BE2C (cell line): ENCODE data around the gene TBC1D8.

Experiments
- DNase-seq: peaks from one replicate; pipeline ENCODE4 v3.0.0-alpha.2; 2020
- H3K27me3 ChIP-seq: fragments of 250-450 bp; sonication (Bioruptor Pico); 2 replicates; pipeline ENCODE4 v1.5.1; 2020; ENCODE audit warnings: mild to moderate bottlenecking
- H3K36me3 ChIP-seq: fragments of 250-450 bp; sonication (Bioruptor Pico); 2 replicates; pipeline ENCODE4 v1.5.1; 2020; ENCODE audit warnings: mild to moderate bottlenecking
- H3K4me1 ChIP-seq: fragments of 250-450 bp; sonication (Bioruptor Pico); 2 replicates; pipeline ENCODE4 v1.5.1; 2020
- H3K4me3 ChIP-seq: 2 replicates; pipeline ENCODE4 v1.5.1; 2011; ENCODE audit warnings: low read depth, low read length
- H3K9me3 ChIP-seq: fragments of 250-450 bp; sonication (Bioruptor Pico); 2 replicates; pipeline ENCODE4 v1.5.1; 2020
- CTCF ChIP-seq: IDR thresholded peaks from 2 replicates; pipeline ENCODE4 v1.5.1; 2012; ENCODE audit warnings: mild to moderate bottlenecking, low read depth, low read length

The TBC1D8 gene

DNA sequence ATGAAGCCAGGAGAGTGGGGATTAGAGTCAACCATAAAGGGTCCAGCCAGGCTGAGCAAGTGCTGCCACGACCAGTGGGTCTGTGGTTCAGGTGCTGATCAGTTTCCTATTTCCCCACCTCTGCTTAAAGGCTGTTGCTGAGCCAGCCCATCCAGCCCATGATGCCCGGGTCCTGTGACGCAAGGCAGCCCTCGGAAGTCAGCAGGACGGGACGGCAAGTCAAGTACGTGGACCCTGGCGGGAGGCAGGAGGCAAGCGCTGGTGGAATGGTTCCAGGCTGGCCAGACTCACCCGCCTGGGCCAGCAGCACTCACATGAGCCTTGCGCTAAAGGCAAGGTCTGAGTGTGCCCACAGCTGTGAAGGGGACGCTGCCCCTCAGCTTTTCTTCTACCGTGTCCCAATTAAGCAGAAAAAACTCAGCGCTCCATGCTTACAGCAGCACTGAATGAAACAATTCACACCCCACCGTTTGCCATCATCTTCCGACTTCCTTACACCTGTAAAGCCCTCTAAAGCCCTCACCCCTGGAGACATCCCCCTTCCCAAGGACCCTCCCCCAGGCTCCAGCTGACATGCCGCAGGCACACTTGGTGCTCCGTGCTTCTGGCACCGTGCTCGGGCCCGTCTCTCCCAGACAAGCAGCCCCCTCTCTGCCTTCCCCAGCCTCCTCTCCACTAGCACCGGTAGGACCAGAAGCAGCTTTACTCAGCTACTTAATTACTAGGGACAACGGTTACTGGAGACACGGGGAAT is 160.4 kb downstream of the TBC1D8 start:
- H3K4me3 ChIP-seq, result no peak overlapping the region
- no peaks in the 10 kb centered on the region for H3K4me1 ChIP-seq
- no peaks in the 10 kb centered on the region for H3K36me3 ChIP-seq
- no peaks in the 10 kb centered on the region for H3K27me3 ChIP-seq
- no peak for DNase-seq
- TF ChIP-seq CTCF, result no peak
- H3K9me3 ChIP-seq, result no peaks in the 10 kb centered on the region

GRCh38 chr2:100990166-100990565 is 161.0 kb downstream of the TBC1D8 start:
- DNase-seq, result no peak
- no peaks in the 10 kb centered on the region for H3K36me3 ChIP-seq
- no peak for TF ChIP-seq CTCF
- H3K4me1 ChIP-seq, result no peaks in the 10 kb centered on the region
- H3K4me3 ChIP-seq, result no peak overlapping the region
- H3K9me3 ChIP-seq, result no peaks in the 10 kb centered on the region
- no peaks in the 10 kb centered on the region for H3K27me3 ChIP-seq

DNA sequence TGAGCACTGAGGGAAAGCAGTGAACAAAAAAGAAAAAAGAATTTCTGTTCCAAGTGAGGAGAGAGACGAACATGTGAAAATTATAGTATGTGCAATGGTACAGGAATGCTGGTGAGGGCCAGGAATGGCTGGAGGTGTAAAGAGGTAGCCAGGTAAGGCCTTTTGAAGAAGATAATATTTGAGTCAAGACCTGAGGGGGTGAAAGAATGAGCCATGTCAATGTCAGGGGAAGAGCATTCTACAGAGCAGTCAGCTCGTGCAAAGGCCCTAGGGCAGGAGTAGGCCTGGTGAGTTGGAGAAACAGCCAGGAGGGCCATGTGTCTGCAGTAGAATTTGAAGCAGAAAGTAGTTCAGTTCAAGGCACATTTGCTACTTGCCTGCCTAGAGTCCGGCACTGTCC is 161.5 kb downstream of the TBC1D8 start:
- no peak for TF ChIP-seq CTCF

DNA sequence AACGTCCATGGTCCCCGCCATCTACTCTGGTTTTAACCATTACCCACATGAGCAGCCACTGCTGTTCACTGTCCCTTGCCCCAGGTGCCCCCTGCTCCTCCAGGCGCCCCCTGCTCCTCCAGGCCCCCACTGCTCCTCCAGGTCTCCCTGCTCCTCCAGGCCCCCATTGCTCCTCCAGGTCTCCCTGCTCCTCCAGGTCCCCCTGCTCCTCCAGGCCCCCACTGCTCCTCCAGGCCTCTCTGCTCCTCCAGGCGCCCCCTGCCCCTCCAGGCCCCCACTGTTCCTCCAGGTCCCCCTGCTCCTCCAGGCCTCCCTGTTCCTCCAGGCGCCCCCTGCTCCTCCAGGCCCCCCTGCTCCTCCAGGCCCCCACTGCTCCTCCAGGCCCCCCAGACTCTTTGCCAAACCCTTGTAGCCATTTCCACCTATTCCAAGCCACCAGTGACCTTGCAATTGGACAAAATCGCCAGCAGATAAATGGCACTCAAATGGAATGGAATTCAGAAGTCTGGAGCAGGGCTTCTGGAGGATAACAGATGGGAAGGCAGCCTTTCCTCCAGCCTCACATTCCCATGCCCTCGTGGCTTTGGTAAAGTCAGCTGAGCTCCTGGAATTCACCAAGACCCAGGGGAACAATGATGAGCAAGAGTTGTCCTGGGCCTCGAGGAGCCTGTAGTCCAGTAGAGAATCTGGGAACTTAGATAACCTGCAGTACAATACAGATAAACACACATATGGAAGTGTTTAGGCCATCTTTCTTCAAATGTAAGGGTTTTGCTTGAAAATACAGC is 162.4 kb downstream of the TBC1D8 start:
- H3K36me3 ChIP-seq, result no peaks in the 10 kb centered on the region
- TF ChIP-seq CTCF, result no peak
- no peak overlapping the region for H3K4me3 ChIP-seq
- H3K27me3 ChIP-seq, result no peaks in the 10 kb centered on the region
- no peaks in the 10 kb centered on the region for H3K9me3 ChIP-seq
- DNase-seq, result no peak
- no peaks in the 10 kb centered on the region for H3K4me1 ChIP-seq

More for the DNA sequence above, 161.5 kb downstream of the TBC1D8 start:
- DNase-seq, result no peak
- no peaks in the 10 kb centered on the region for H3K9me3 ChIP-seq
- H3K4me3 ChIP-seq, result no peak overlapping the region
- no peaks in the 10 kb centered on the region for H3K4me1 ChIP-seq
- H3K36me3 ChIP-seq, result no peaks in the 10 kb centered on the region
- no peaks in the 10 kb centered on the region for H3K27me3 ChIP-seq

DNA sequence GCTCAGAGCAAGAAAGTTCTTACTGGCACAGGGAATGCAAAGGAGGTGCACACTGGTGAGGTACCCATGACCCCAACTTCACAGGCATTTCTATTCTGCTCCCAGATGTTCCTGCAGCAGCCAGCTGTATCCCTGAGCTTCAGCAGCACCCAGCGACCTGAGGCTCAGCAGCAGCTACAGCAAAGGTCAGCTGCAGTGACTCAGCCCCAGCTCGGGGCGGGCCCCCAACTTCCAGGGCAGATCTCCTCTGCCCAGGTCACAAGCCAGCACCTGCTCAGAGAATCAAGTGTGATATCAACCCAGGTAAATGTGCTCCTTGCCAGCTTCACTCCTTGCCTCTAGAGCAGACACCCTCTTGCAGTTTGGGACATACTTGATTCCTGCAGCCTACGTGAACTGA is 163.2 kb downstream of the TBC1D8 start:
- no peaks in the 10 kb centered on the region for H3K4me1 ChIP-seq
- DNase-seq, result no peak
- no peaks in the 10 kb centered on the region for H3K9me3 ChIP-seq
- no peak overlapping the region for H3K4me3 ChIP-seq
- H3K27me3 ChIP-seq, result no peaks in the 10 kb centered on the region
- no peak for TF ChIP-seq CTCF
- H3K36me3 ChIP-seq, result no peaks in the 10 kb centered on the region

GRCh38 chr2:100987536-100987935 is 163.6 kb downstream of the TBC1D8 start:
- Histone ChIP-seq H3K9me3 (no peaks in the 10 kb centered on the region), H3K27me3 (no peaks in the 10 kb centered on the region), H3K4me3 (no peak overlapping the region), H3K4me1 (no peaks in the 10 kb centered on the region), H3K36me3 (no peaks in the 10 kb centered on the region)
- TF ChIP-seq CTCF, result no peak
- no peak for DNase-seq
